ENCODE results near the gene TRIM52. TPM values are rescaled to one million over a fixed set of nuclear protein-coding genes. Genes with fewer than 3 reads are reported as not detected.

Gene TRIM52
- total and polyA plus RNA-seq, 2 of the 13 experiments (the other 11 are each of a cell fraction or from before 2014, with no cell fraction given), result 7.2 to 11.6 TPM

DNA sequence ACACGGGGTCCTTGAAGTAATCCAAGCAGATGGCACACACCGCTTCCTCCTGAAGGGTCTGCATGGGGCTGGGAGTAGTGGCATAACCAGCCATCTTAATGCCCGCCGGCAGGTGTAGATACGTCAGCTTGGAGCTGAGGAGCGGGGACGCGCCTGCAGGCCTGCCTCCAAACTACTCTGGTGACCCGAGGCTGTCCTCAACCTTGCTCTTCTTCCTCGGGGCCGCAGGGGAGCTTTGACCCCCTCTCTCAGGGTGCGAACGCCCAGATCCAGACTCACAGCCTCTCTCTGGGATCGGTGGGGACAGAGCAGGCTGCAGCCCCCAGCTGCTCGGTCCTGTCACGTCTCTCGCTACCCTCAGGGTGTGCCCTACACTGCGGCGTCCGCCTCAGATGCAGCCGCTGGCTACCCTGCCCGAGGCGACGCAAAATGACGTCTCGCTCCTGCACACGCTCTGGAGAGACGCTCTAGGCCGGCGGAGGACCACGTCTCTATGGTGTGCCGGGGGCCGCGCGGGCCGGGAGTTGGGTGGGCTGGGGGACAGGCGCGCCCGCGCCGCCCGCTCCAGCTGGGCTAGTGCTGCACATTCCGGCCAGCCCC, at the start of gene TRIM52 (continued):
- TF ChIP-seq, protein P1, sequence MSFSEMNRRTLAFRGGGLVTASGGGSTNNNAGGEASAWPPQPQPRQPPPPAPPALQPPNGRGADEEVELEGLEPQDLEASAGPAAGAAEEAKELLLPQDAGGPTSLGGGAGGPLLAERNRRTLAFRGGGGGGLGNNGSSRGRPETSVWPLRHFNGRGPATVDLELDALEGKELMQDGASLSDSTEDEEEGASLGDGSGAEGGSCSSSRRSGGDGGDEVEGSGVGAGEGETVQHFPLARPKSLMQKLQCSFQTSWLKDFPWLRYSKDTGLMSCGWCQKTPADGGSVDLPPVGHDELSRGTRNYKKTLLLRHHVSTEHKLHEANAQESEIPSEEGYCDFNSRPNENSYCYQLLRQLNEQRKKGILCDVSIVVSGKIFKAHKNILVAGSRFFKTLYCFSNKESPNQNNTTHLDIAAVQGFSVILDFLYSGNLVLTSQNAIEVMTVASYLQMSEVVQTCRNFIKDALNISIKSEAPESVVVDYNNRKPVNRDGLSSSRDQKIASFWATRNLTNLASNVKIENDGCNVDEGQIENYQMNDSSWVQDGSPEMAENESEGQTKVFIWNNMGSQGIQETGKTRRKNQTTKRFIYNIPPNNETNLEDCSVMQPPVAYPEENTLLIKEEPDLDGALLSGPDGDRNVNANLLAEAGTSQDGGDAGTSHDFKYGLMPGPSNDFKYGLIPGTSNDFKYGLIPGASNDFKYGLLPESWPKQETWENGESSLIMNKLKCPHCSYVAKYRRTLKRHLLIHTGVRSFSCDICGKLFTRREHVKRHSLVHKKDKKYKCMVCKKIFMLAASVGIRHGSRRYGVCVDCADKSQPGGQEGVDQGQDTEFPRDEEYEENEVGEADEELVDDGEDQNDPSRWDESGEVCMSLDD (CRISPR knock-in tag; IDR thresholded peaks at IDR 0.05; ENCODE audit: borderline replicate concordance), result no peak
- TF ChIP-seq, protein P2, sequence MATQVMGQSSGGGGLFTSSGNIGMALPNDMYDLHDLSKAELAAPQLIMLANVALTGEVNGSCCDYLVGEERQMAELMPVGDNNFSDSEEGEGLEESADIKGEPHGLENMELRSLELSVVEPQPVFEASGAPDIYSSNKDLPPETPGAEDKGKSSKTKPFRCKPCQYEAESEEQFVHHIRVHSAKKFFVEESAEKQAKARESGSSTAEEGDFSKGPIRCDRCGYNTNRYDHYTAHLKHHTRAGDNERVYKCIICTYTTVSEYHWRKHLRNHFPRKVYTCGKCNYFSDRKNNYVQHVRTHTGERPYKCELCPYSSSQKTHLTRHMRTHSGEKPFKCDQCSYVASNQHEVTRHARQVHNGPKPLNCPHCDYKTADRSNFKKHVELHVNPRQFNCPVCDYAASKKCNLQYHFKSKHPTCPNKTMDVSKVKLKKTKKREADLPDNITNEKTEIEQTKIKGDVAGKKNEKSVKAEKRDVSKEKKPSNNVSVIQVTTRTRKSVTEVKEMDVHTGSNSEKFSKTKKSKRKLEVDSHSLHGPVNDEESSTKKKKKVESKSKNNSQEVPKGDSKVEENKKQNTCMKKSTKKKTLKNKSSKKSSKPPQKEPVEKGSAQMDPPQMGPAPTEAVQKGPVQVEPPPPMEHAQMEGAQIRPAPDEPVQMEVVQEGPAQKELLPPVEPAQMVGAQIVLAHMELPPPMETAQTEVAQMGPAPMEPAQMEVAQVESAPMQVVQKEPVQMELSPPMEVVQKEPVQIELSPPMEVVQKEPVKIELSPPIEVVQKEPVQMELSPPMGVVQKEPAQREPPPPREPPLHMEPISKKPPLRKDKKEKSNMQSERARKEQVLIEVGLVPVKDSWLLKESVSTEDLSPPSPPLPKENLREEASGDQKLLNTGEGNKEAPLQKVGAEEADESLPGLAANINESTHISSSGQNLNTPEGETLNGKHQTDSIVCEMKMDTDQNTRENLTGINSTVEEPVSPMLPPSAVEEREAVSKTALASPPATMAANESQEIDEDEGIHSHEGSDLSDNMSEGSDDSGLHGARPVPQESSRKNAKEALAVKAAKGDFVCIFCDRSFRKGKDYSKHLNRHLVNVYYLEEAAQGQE (IDR thresholded peaks at IDR 0.05; ENCODE audit: borderline replicate concordance in 1 of 2, low read depth in 1 of 2, low read length in 2 of 2), result peak in 1 of 2 experiments; percentile 51; a peak in 1 of 4 replicates
- no peak for TF ChIP-seq ZBTB8A (CRISPR knock-in tag; IDR thresholded peaks at IDR 0.05; ENCODE audit: borderline replicate concordance, low read depth)
- TF ChIP-seq ZNF160 (CRISPR knock-in tag; IDR thresholded peaks at IDR 0.05), result 0 out of 2 replicates have a peak, but pooled peaks have one; percentile 52
- peak; percentile 44; the same call in 1 of the 2 replicates for TF ChIP-seq SRF (IDR thresholded peaks at IDR 0.05; ENCODE audit: low read depth, low read length)
- no peak for TF ChIP-seq ZNF432 (CRISPR knock-in tag; IDR thresholded peaks at IDR 0.05; ENCODE audit: borderline replicate concordance)
- no peak for TF ChIP-seq REL (CRISPR knock-in tag; conservative IDR thresholded peaks at IDR 0.05)
- 0 out of 2 replicates have a peak, but pooled peaks have one; percentile 76 for TF ChIP-seq FLYWCH1 (CRISPR knock-in tag; IDR thresholded peaks at IDR 0.05)
- TF ChIP-seq NFYC (CRISPR knock-in tag; IDR thresholded peaks at IDR 0.05), result peak; percentile 53
- TF ChIP-seq, protein P3, sequence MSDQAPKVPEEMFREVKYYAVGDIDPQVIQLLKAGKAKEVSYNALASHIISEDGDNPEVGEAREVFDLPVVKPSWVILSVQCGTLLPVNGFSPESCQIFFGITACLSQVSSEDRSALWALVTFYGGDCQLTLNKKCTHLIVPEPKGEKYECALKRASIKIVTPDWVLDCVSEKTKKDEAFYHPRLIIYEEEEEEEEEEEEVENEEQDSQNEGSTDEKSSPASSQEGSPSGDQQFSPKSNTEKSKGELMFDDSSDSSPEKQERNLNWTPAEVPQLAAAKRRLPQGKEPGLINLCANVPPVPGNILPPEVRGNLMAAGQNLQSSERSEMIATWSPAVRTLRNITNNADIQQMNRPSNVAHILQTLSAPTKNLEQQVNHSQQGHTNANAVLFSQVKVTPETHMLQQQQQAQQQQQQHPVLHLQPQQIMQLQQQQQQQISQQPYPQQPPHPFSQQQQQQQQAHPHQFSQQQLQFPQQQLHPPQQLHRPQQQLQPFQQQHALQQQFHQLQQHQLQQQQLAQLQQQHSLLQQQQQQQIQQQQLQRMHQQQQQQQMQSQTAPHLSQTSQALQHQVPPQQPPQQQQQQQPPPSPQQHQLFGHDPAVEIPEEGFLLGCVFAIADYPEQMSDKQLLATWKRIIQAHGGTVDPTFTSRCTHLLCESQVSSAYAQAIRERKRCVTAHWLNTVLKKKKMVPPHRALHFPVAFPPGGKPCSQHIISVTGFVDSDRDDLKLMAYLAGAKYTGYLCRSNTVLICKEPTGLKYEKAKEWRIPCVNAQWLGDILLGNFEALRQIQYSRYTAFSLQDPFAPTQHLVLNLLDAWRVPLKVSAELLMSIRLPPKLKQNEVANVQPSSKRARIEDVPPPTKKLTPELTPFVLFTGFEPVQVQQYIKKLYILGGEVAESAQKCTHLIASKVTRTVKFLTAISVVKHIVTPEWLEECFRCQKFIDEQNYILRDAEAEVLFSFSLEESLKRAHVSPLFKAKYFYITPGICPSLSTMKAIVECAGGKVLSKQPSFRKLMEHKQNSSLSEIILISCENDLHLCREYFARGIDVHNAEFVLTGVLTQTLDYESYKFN (CRISPR knock-in tag; conservative IDR thresholded peaks at IDR 0.05), result no peak
- TF ChIP-seq MTA1 (CRISPR knock-in tag; IDR thresholded peaks at IDR 0.05; ENCODE audit: borderline replicate concordance), result no peak
- no peak for TF ChIP-seq KLF15 (CRISPR knock-in tag; IDR thresholded peaks at IDR 0.05; ENCODE audit: borderline replicate concordance)
- TF ChIP-seq, protein P4, sequence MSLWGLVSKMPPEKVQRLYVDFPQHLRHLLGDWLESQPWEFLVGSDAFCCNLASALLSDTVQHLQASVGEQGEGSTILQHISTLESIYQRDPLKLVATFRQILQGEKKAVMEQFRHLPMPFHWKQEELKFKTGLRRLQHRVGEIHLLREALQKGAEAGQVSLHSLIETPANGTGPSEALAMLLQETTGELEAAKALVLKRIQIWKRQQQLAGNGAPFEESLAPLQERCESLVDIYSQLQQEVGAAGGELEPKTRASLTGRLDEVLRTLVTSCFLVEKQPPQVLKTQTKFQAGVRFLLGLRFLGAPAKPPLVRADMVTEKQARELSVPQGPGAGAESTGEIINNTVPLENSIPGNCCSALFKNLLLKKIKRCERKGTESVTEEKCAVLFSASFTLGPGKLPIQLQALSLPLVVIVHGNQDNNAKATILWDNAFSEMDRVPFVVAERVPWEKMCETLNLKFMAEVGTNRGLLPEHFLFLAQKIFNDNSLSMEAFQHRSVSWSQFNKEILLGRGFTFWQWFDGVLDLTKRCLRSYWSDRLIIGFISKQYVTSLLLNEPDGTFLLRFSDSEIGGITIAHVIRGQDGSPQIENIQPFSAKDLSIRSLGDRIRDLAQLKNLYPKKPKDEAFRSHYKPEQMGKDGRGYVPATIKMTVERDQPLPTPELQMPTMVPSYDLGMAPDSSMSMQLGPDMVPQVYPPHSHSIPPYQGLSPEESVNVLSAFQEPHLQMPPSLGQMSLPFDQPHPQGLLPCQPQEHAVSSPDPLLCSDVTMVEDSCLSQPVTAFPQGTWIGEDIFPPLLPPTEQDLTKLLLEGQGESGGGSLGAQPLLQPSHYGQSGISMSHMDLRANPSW (CRISPR knock-in tag; IDR thresholded peaks at IDR 0.05; ENCODE audit: borderline replicate concordance), result peak; percentile 50; the same call in 1 of the 2 replicates

Measured in HepG2 (cell line).